ENCODE data around the gene RERE.
"Not testable (repeated sequence)": the region's sequence is repeated elsewhere in the genome, so short reads cannot be mapped to it uniquely, and the experiment has no call there.

The RERE gene

DNA sequence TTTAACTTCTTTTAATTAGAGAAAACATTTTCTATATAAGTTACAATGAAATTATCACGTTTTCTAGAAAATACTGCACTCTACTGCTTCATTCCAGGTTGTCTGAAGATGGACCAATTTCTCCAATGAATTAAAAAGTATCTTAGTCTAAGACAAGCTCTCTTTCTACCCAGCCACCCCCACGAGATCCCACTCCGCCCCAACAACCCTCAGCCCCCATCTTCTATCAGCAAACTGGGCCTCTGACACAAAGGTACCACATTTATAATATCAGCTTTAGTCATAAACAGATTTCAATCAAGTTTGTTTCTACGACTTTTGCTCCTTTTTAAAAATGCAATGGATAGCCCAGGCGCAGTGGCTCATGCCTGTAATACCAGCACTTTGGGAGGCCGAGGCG is 117.8 kb downstream of the RERE start:
- in situ Hi-C loops (cut with MboI; ENCODE audit: low sequenced_read_pairs) = no loop called here

DNA sequence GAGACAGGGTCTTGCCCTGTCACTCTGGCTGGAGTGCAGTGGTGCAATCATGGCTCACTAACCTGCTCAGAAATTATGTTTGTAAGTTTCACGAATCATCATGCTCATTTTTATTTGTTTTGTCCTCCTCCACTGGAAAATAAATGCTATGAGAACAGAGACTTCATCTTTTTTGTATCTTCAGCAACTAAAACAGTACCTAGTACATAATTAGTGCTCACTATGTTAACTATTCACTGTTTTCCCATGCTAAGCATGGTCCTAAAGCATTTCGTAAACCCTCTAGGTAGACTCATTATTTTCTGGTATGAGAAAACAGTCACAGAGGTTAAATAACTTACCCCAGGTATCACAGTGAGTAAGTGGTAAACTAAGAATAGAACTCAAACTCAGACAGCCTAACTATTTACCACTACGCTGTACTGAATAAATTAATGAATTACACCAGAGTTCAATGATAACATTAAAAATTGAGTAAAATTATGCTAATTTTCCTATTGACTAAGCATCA is 118.4 kb downstream of the RERE start:
- in situ Hi-C loops (cut with MboI; ENCODE audit: low sequenced_read_pairs) = no loop called here

DNA sequence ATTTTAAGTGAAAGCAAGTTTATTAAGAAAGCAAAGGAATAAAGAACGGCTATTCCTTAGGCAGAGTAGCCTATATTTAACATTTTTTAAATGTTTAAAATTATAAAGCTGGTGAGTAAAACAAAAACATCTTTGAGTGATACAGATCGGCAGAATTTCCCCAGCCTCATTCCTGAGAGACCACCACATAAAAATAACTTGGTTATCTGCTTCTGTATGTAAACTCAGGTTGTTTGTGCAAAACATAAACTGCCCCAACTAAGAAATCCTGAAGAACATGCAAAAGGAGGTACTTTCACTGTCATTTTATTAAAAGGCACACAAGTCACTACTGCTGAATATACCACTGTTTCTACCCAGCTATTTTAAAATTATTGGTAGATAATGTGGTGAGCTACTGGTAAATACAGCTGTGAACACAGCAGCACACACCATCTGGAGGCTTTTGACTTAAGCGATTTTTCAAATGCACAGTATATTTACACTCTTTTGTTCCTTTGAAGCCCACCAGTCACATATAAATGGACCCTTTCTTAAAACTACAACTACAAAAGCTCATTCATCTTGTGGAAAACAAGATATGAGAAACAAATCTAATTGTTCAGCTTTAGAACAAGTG is 119.3 kb downstream of the RERE start:
- in situ Hi-C loops (cut with MboI; ENCODE audit: low sequenced_read_pairs) = no loop called here

DNA sequence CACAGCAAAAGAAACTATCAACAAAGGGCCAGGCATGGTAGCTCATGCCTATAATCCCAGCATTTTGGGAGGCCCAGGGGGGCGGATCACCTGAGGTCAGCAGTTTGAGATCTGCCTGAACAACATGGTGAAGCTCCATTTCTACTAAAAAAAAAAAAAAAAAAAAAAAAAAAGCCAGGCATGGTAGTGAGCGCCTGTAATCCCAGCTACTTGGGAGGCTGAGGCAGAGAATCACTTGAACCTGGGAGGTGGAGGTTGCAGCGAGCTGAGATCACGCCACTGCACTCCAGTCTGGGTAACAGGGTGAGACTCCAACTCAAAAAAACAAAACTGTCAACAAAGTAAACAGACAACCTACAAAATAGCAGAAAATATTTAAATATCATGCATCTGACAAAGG is 122.0 kb downstream of the RERE start:
- in situ Hi-C loops (cut with MboI; ENCODE audit: low sequenced_read_pairs) = not testable (repeated sequence)

DNA sequence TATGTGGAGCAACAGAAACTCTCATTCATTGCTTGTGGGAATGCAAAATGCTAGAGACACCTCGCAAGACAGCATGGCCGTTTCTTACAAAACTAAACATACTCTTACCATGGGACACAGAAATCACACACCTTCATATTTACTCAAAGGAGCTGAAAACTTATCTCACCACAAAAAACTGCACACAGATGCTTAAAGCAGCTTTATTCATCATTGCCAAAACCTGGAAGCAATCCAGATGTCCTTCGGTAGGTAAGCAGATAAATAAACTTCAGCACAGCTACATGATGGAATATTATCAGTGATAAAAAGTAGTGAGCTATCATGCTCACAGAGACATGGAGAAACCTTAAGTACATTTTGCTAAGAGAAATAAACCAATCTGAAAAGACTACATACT is 124.3 kb downstream of the RERE start:
- in situ Hi-C loops (cut with MboI; ENCODE audit: low sequenced_read_pairs) = no loop called here

DNA sequence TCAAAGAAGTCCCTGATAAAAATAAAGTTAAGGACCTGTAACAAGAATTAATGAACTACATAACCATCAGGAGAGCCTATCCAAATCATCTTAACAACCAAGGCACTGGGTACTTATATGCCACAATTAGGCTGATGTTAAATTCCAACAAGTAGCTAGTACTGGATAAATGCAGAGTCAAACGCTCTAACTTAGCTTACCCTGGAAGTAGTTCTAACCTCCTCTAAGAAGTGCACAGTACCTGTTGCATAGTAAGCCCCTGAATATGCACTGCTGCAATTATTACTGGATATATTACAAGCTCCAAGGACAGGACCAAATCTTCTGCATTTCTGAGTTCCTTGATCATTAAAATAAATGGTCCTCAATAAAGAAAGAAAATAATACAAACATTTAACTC is 125.8 kb downstream of the RERE start:
- in situ Hi-C loops (cut with MboI; ENCODE audit: low sequenced_read_pairs) = no loop called here

DNA sequence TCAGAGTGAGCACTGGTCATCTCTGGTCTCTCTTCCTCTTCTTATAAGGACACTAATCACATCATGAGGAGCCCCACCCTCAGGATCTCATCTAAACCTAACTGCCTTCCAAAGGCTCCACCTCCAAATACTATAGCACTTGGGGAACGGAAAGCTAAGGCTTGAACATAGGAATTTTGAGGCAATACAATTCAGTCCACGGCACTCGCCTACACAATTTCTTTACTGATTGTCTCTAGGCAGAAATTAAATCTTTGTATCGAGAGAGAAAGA is 127.3 kb downstream of the RERE start:
- in situ Hi-C loops (cut with MboI; ENCODE audit: low sequenced_read_pairs) = no loop called here

DNA sequence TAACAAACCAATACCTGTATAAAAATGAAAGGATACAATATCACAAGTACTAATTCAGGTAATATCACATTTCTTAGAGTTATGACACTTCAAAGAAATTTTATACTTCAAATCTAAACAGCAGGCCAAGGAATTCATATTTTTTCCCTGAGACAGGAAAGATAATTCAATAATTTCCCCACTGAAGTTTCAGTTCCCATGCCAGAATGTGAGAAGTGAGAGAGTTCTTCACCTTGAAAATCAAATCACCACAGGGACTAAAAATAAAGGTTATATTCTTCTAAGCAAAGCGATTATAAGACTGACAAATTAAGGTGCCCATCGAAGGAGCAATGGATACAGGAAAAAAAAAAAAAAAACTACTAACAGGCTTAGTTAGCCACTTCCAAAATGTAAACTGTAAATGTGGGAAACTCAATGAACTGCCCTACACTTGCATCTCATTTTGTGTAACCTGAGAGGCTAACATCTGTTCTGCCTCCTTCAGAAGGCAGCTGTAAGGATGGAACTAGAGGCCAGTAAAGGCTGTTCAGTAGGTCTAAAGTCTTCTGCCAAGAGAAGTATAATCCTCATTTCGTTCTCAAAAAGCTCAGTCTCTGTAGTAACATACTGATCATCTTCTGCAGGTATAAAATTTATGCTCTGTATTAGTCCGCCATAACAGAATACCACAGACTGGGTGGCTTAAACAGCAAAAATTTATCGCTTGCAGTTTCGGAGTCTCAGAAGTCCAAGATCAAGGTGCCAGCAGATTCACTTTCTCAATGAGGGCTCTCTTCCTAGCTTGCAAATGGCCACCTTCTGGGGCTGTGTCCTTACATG is 127.8 kb downstream of the RERE start:
- in situ Hi-C loops (cut with MboI; ENCODE audit: low sequenced_read_pairs) = no loop called here

GRCh38 chr1:8687538-8687937 is 129.9 kb downstream of the RERE start:
- in situ Hi-C loops (cut with MboI; ENCODE audit: low sequenced_read_pairs) = no loop called here

- in situ Hi-C loops (cut with MboI; ENCODE audit: low sequenced_read_pairs) = no loop called here
Observed at GRCh38 chr1:8687039-8687438, 130.4 kb downstream of the RERE start.

- in situ Hi-C loops (cut with MboI; ENCODE audit: low sequenced_read_pairs) = no loop called here
Observed at GRCh38 chr1:8685463-8685862, 132.0 kb downstream of the RERE start.

- in situ Hi-C loops (cut with MboI; ENCODE audit: low sequenced_read_pairs) = no loop called here
Observed at GRCh38 chr1:8684590-8684989, 132.8 kb downstream of the RERE start.

DNA sequence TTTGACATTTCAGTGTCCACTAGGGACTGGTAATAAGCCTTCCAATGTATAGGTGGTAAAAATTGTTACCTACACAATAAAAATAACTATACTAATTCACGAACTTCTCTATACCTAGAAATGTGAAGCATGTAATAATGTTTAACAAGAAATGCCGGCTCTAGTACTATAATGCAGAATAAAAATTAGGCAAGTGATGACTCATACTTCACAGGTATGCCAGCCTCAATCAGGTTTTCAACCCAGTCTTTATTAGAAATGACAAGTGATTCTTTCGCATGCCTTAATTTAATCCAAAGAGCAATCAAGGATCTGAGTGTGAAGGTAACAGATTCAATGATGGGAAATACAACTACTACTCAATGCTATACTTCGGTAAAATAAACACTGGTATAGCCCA is 134.9 kb downstream of the RERE start:
- in situ Hi-C loops (cut with MboI; ENCODE audit: low sequenced_read_pairs) = no loop called here

DNA sequence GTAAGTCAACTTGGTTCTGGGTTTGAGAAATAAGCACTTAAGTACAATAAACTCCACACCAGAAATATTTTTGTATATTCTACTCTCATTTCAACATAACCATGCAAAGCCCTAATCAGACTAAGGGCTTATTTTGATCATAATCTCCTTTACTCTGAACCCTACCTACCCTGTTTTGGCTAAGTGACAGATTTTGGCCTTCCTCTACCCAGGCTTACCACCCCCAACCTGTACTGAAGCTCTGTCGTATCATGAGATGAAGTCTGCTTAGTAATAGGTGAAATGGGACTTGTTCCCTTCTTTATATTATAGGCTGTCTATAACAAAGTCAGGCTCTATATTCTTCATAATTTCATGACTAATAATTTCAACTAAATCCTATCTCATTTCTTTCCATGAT is 135.5 kb downstream of the RERE start:
- in situ Hi-C loops (cut with MboI; ENCODE audit: low sequenced_read_pairs) = no loop called here

GRCh38 chr1:8680664-8681650 is 136.5 kb downstream of the RERE start:
- in situ Hi-C loops (cut with MboI; ENCODE audit: low sequenced_read_pairs) = no loop called here

DNA sequence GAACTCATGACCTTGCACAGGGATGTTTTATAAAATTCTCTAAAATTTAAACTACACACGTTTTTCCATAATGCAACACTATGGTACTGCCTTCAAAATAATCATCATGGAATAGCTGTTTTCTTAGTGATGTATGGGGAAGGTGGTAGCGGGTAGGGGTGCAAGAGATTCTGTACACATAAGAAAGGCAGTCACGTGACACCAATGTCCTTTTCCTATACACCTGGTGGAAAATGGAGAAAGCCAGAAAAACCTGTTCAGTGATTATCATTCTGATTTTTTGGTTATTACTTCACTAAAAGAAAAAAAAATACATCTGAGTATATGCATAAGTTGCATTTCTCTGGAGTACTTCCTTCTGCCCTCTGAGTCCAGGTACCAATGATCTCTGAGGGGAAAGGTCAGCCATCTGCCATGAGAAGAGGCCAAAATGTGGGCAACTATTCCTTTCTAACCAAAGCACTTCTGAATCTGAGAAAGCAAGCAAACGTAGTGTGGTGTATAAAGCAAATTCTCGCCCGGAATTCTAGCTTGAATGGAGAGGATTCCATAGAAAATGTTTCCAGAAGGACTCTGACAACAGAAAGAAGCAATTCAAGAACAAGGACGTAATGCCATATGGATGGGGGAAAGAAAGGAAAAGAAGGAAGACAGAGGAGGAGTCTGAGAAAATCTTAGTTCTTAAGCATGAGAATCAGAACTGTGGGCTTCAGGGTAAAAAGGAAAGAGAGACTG is 137.3 kb downstream of the RERE start:
- in situ Hi-C loops (cut with MboI; ENCODE audit: low sequenced_read_pairs) = no loop called here

GRCh38 chr1:8679395-8679800 is 138.0 kb downstream of the RERE start:
- in situ Hi-C loops (cut with MboI; ENCODE audit: low sequenced_read_pairs) = no loop called here

DNA sequence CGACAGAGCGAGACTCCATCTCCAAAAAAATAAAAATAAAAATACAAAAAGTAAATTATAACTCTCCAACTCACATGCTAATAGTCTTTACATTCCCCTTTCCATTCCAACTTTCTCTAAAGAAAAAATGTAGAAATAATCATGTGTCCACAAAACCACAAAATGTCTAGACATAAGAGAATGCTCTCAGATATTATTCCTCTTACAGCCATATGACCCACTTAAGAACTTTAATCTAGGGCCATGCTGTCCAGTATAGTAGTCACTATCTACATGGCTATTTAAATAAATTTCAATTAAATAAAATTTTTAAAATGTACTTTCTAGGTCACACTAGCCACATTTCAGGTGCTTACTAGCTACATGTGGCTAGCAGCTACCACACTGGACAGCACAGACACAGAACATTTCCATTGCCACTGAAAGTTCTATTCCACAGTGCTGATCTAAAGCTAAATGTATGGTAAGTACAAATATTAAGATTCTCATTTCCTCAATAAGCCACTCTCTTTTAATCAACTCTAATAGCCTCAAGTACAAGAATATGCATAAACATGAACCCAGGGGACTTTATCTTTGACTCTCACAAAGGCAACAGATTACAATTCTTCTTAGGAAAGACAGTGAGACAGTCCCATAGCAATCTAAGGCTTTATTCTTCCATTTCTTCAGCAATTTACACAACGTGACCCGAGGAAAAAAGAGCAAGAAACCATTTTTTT is 138.6 kb downstream of the RERE start:
- in situ Hi-C loops (cut with MboI; ENCODE audit: low sequenced_read_pairs) = no loop called here

- in situ Hi-C loops (cut with MboI; ENCODE audit: low sequenced_read_pairs) = no loop called here
Observed at GRCh38 chr1:8677782-8678181, 139.7 kb downstream of the RERE start.

DNA sequence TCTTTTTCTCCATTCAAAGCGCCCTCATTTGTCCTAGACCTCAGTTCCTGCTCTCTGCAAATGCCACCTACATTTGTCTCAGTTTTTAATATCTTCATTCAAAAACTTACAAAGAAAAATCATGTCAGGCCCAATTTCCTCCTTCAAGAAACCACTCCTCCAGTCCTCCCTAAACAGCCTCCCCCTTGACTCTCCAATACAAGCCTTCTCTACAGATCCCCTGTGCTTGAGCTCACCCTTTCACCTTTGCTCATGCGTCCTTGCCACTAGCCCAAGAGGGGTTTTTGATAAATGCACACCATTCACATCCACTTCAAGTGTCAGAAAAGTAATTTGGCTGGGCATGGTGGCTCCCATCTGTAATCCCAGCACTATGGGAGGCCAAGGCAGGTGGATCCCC is 140.6 kb downstream of the RERE start:
- in situ Hi-C loops (cut with MboI; ENCODE audit: low sequenced_read_pairs) = no loop called here
